Stimulated activated CD8-positive, alpha-beta memory T cell treated with anti-CD3 and anti-CD28 coated beads, Interleukin-7, amount 100 ng/mL, for 48 hours (primary cell): ENCODE results near the gene PPP2R2D.

Source experiments
- DNase-seq, 2 donors: peaks; one replicate each; pipeline ENCODE4 v3.0.0-alpha.2; 2020; ENCODE audit warnings: low read depth in 1 of 2; ENCODE audit errors: extremely low read depth in 1 of 2

Gene PPP2R2D

DNA sequence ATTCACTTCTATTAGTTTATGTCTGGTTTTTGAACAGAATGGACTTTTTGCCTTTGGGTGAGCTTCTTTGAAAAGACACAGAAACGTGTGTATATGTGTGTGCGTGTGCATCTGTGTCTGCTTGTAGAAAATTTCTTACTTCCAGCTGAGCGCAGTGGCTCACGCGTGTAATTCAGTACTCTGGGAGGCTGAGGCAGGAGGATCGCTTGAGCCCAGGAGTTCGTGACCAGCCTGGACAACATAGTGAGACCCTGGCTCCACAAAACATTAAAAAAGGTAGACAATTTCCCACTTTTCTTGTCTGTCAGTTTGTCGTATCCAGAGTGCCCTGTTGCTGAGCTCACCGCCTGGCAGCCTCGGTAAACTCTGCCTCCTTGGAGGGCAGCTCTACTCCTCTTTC, 25.4 kb downstream of the PPP2R2D start:
- DNase-seq: no peak

DNA sequence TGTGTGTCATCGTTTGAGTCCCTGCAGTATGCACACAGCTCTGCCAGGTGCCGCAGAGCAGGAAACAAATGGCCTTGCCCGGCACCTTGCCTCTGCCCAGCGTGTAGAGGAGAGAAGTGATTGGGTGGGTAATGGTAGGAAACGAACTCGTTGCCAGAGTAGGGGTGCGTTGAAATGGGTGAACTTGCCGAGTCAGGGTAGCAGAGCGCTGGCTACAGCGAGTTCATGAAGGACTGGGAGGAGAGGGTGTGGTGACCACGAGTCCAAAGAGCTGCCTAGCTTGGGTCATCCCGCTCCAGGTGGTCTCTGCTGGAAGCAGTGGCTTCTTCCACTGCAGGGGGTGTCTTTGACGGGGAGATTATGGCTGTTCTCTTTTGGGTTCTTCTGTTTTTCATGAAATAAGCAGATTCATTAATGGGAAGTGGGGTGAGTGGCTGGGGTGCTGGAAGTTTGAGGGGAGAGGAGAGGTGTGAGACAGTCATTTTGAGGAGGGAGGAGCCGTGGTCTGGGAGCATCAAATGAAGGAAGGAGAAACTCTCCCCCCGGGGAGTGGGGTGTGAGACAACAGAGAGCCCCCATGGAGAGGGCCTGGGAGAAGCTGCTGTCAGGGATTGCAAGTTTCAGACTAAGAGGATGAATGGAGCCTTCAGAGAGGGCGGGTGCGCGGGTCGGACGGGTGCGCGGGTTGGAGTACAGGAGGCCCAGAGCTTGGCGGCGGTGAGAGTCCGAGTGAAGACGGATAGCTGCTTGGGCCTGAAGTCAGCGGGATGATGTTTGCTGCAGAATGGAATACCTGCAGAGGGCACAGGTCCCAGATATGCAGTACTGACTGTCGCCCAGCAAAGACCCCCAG, 26.2 kb downstream of the PPP2R2D start:
- DNase-seq: no peak

DNA sequence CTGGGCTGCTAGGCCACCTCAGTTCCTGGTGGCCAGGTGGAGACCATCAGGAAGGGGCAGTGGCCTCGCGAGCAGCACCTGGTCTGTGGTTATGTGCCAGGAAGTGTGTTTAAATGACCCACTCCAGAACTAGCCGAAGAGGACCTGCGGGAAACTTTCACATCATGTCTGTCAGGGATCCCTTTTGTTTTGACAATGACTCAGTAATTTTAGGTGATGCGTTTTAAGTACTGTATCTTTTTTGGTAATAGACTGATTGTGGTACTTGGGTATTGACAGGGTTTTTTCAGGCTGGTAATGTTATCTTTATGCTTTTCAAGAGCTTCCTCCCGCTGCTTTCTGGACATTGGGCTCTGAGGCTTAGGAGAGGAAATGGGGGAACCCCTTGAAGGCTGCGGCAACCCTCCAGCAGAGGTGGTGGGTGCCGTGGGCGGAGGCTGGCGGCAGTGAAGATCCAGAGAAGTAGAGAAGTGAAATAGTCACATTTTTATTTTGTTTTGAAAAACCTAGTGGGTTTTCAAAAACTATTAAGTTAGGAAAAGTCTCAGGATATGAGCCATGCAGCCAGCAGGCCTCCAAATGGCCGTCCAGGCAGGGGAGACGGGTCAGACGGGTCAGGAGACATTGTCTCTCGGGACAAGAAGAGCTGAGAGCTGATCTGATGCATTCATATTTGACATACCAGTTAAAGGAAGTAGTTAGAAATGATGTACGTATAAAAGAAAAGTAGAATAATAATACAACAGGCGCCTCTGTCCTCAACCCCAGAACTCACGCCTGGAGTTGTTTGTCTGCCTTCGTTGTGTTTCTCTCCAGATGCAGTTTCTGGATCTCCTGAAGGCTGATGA, 27.7 kb downstream of the PPP2R2D start:
- peak; percentile 47 to 67 for DNase-seq

DNA sequence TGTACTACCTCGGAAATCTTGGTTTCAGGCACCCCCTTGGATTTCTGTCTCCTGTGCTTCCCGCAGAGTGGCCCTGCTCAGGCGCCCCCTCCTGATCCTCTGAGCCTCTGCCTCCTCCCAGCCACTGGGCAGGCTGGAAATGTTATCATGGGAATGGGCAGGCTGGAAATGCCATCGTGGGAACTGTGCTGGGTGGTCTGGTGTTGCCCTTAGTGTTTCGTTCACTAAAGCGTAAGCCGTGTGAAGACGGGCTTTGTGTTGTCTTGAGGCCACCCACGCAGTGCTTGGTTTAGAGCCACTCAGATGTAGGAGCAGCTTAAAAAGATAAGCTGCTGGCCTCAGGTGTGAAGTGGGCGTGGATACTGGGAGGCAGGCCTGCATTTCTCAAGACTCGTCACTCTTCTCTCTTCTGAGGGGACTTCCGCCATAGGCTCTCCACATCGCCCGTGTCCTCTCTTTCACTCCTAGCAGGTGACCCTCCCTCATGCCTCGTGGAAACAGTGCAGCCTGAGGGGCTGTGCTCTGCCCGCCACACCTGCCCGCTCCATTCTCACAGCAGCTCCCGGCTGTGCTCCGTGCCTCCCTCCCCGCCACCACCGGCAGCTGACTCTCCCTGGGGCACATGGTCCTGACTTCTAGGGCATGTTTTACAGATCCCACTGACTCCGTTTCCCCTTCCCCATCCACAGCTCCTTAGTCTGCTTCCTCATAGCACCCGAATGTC, 28.5 kb downstream of the PPP2R2D start:
- DNase-seq: no peak

DNA sequence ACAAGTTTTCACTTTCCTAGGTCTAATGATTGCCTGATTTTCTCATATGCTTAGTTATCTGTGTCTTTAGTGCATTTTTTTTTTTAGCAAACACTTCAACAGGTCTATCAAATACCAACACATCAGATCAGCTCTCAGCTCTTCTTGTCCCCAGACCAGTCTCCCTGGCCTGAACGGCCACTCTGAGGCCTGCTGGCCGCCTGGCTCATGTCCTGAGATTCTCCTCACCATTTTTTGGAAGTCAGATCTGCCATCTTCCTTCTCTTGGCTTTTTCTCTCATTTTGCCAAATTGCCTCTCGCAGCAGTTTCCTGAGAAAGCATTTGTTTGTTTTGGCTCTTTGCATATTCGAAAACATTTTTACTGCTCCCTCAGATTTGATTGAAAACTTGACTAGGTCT, 29.3 kb downstream of the PPP2R2D start:
- DNase-seq: no peak

DNA sequence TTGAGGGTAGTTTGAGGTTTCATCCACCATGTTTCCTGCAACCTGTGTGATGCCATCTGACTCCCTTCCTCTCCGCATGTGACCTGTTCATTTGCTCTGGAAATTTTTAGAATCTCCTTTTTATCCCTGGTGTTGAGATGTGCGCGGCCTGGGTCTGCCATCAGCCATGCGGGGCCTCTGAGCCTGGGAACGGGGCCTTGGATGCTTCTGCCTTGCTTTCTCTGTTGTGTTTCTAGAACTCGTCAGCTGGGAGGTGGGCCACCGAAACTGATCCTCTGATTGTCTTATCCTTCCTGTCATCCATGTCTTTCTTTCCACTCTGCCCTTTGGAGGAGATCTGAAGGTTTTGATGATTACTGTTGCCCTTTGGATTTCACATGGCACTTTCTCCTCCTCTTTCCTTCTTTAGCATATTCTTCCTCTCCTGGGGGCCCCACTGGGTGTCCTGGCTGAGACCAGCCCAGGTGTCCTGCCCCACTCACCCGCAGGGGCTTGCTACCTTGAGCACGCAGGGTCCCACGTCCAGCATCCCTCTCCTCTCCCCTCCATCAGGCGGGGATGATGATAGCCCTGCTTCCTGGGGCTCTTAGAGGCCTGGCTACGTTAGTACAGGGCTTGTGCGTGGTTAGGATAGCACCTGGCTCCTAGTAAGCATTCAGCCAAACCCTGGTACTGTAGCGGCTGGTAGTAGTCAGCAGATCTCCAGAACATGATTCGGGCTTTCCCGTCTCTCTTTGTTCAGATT, 29.9 kb downstream of the PPP2R2D start:
- DNase-seq: no peak

DNA sequence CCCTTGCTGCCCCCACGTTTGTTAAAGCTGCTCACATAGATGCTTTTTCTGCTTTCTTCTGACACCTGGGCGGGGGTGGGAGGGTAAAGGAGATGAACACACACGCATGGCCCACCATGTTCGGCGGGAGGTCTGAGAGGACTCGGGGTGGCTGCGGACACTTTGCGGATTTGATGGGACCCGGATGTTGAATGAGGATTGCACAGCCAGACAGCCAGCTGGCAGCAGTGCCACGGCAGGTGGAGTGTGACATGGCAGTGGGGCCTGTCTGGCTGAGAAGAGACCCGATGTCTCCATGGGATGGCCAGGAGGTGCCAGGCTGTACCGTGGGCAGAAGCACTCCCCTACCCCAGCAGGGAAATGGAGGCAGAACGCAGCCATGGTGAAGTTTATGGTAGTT, 31.2 kb downstream of the PPP2R2D start:
- no peak for DNase-seq

DNA sequence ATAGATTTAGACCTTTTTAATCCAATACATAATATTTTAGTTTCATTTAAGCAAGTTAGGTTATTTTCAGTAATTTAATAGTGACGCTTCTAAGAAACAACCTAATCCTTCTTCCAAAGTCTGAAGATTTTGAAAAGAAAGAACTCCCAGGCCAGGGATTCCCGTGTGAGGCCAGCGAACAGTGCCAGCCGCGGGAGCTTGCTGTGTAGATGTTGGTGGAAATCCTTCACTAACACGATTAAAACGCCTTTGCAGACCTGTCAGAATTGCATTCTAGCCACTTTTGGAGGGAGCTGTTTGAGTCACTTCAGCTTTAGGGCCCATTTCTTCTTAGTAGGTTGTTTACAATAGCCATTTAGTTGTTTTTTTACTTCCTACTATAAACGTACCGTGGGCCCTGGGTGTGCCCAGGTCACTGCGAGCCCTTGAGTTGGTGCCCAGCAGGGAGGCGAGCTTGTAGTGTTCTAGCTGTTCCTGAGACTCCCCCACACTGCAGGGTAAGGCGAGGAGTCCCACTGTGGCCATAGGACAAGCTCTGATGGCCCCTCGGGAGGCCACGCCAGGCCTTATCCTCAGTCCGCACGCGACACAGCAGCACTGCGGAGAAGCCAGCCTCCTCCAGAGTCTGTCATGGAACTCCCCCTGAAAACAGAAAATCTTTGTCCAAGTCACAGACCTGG, 32.3 kb downstream of the PPP2R2D start:
- no peak for DNase-seq

DNA sequence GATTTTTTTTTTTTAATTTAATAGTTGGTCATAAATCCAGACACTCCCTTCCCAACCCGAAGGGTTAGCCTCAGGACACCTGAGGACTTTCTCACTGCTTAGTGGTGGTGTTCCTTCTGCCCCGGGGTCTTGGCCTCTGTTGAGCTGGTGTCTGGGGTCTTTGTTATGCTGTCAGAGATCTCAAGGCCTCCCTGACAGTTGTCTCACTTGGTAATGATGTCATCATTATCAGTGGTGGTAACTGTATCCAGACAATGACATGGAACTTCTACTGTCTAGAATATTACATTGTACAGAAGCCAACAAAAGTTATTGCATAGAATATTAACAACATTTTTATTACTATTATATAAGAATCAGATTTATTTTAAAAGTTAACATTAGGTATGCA, 32.9 kb downstream of the PPP2R2D start:
- DNase-seq: no peak

DNA sequence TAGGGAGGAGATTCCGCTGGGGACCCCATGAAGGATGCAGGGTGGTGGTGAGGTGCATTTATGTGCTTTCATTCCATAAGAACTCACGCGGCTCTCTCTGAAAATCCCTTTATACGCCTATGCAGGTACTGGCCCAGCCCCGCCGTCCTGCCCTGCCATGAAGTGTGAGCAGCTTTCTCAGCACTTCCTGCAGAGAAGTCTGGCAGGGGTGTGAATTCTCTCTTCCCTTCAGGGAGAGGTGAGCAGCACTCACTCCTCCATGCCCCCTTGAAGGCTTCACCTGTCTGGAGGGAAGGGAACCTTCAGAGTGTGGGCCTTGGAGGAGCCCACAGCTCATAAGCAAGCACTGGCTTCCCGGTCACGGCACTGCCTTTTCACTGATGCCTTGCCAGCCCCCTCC, 34.0 kb downstream of the PPP2R2D start:
- no peak for DNase-seq

DNA sequence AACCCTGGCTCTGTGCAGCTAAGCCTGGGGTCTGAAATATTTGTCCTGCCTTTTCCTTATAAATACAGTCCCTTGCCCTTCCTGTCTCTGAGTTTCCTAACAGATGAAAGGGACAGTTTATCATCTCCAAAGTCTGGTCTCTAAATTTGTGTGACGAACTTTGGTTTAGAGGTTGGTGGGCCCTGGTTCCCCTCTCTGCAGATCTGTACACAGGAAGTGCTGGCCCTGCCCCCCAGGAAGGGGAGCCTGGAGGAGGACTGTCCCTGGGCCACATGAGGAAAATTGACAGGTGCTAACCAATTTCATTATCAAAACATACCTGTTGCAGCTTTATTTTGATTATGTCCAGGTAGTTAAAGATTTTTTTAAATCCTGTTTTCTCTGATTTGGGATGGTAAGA, 34.5 kb downstream of the PPP2R2D start:
- DNase-seq: no peak

DNA sequence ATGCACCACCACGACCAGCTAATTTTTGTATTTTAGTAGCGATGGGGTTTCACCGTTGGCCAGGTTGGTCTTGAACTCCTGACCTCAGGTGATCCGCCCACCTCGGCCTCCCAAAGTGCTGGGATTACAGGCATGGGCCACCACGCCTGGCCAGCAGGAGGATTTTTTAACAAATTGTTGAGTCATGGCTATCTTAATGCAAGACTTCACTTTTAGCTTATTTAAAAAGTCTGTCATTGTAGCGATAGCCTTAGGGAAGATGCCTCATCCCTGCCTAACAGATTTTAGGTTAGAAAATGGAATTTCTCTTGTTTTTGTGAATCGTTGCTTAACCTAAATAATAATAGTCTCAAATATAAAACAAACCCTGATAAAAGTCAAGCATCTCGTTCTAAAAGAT, 35.5 kb downstream of the PPP2R2D start:
- DNase-seq: no peak

DNA sequence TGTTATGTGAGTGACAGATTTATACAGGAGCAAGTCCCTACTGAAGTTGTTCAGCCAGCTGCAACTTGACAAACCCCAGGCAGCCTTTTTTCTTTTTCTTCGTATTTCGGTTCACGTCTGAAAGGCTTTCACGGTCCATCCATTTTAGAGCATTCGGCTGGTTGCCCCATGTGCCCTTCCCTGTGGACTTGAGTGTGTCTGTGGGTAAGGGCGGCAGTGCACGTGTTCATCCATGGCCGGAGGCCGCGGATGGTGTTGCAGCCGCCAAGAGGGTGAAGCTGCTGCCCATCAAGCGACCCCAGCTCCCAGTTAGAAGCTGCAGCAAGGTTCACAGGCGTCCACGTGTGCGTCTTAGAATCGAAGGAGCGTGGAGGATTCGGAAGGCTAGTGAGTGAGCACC, 35.9 kb downstream of the PPP2R2D start:
- no peak for DNase-seq

DNA sequence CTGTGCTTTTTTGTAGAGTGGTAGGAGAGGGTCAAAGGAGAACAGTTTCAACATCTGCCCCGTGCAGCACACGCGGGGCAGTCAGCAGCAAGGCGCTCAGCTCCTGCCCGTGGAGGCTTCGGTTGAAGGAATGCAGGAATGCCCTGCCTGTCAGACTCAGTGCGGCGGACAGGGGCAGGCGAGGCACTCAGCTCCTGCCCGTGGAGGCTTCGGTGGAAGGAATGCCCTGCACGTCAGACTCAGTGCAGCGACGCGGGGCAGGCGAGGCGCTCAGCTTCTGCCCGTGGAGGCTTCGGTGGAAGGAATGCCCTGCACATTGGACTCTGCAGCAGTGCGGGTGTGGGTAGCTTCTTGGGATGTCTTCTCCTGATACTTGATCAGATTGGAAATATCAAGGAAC, 37.0 kb downstream of the PPP2R2D start:
- no peak for DNase-seq

DNA sequence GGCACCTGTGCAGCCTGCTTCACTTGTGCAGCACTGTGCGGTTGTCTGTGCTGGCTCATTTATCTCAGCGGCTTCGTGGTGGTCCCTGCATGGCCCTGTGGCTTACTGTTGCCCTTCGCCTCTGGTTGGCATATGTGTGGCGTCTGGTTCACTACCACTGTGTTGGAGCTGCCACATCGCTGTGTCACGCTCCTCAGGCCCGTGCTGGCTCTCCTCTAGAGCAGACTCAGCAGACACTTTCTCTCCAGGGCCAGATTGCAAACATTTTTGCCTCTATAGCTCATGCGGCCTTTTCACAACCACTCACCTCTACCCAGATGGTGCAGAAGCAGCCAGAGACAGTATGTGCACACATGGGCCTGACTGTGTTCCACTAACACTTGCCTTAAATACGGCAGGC, 37.9 kb downstream of the PPP2R2D start:
- DNase-seq: no peak

DNA sequence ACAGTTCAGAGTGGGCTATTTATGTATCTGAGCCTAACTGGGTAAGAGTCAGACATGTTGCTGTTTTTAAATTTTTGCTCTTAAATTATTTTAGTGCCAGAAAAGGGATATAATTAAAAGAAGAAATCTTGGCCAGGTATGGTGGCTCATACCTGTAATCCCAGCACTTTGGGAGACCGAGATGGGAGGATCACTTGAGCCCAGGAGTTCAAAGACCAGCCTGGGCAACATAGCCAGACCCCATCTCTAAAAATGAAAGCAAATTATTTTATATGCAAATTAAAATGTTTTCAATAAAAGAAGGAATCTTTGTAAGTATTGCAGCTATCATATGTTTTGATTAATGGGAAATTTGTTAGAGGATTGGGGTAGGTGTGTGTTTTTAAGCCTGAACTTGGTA, 41.6 kb downstream of the PPP2R2D start:
- no peak for DNase-seq

DNA sequence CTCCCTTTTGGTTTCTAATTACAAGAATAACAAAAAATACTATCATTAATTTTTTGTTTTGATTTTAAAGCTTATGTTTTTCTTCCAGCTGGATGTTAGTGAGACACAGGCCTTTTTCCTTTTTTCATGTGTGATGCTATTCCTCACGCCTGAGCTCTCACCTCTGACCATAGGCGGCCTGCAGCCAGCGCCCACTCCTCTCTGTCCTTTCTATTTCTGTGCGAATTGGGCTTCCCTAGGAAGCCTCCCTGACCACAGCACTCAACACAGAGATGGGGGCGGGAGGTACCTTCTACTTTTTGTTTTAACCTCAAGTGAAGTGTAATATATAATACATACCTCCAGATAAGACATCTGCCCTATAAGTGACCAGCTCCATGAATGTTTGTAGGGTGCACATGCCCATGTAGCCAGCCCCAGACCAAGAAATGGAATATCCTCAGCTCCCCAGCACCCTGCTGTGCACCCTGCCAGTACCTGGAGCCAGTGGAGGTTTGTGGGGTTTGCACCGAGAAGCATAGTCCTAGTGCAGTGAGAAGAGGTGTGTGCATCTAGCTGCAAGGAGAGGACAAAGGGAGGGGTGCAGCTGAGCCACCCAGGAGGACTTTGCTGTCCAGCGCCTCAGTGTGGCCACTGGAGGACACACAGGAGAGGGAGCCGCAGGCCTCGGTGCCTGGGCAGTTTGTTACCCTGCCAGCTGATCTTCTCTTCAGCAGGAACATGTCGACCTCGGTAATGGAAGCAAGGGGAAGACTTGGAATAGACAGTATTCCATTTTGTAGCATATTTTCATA, 42.4 kb downstream of the PPP2R2D start:
- DNase-seq: no peak

DNA sequence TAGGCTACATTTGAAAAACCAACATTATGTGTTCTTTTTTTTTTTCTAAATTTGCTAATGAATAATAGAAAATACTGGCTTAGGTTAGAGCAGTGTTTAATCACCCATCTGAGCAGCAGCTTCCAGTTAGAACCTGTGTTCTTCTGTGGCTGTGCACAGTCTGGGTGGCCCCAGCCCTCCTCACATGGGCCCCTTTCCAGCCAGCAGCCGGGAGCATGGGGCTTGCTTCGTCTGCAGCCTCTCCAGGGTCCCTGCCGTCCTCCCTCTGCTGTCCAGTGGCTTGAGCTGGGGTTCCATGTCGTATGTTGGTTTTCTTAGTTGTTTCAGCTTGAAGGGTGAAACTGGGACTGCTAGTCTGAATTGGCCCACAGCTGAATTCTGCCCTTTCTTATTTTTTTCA, 43.6 kb downstream of the PPP2R2D start:
- DNase-seq: no peak

DNA sequence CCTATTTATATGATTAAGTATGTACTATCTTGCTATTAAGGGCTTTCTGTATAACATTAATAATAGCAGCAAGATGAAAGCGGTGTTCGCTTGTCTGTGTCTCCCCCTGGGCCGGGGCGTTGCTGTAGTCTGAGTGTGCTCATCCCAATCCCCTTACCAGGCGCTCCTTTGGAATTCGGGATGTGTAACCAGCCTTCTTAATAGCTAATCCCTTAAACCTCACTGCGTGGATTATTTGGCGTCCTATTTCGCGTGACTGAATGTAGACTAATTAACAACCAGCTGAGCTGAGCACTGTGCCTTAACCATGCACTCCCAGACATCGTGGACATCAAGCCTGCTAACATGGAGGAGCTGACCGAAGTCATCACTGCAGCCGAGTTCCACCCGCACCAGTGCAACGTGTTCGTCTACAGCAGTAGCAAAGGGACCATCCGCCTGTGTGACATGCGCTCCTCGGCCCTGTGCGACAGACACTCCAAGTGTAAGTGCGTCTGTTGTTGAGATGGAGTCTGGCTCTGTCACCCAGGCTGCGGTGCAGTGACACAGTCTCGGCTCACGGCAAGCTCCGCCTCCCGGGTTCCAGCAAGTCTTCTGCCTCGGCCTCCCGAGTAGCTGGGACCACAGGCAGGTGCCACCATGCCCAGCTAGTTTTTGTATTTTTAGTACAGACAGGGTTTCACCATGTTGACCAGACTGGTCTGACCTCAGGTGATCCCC, 44.3 kb downstream of the PPP2R2D start:
- no peak for DNase-seq
